Pulmonary artery endothelial cell (primary cell): ENCODE results near the gene SLC44A4. TPM values are rescaled to one million over a fixed set of nuclear protein-coding genes. Genes with fewer than 3 reads are reported as not detected.

Source experiments
- total RNA-seq: library from RNA; depleted of rRNA; stranded (reverse); fragments of >200 nt; gene quantifications from 2 replicates; pipeline ENCODE4 v1.2.3, GENCODE V29; 2014

The SLC44A4 gene
- total RNA-seq, 1 donor from 2014 or later = 0.07 TPM

Other genes starting within 250 kb of the SLC44A4 start
- gene BAG6, start 226.3 kb downstream of the SLC44A4 start, total RNA-seq = 110 and 116 TPM in 2 replicates
- gene APOM, start 223.1 kb downstream of the SLC44A4 start, total RNA-seq = 0.40 and 0.46 TPM in 2 replicates
- 18.7 and 20.5 TPM in 2 replicates for gene C6orf47, start 218.2 kb downstream of the SLC44A4 start, total RNA-seq
- 12.1 and 12.5 TPM in 2 replicates for gene GPANK1, start 214.0 kb downstream of the SLC44A4 start, total RNA-seq
- gene CSNK2B, start 212.9 kb downstream of the SLC44A4 start, total RNA-seq = 98.5 and 102 TPM in 2 replicates
- 1.5 and 1.9 TPM in 2 replicates for gene LY6G5B, start 209.0 kb downstream of the SLC44A4 start, total RNA-seq
- 0.86 and 0.88 TPM in 2 replicates for gene LY6G5C, start 197.9 kb downstream of the SLC44A4 start, total RNA-seq
- gene ABHD16A, start 175.7 kb downstream of the SLC44A4 start, total RNA-seq = 37.3 and 65.3 TPM in 2 replicates
- gene LY6G6F, start 172.1 kb downstream of the SLC44A4 start, total RNA-seq = not detected in 2 replicates
- gene LY6G6D, start 163.6 kb downstream of the SLC44A4 start, total RNA-seq = not detected in 2 replicates
- gene LY6G6C, start 157.3 kb downstream of the SLC44A4 start, total RNA-seq = not detected in 2 replicates
- gene MPIG6B, start 155.6 kb downstream of the SLC44A4 start, total RNA-seq = not detected in 2 replicates
- gene DDAH2, start 149.7 kb downstream of the SLC44A4 start, total RNA-seq = 84.0 and 89.4 TPM in 2 replicates
- gene CLIC1, start 142.5 kb downstream of the SLC44A4 start, total RNA-seq = 860 and 926 TPM in 2 replicates
- gene MSH5, start 139.0 kb downstream of the SLC44A4 start, total RNA-seq = 6.1 and 6.7 TPM in 2 replicates
- 0.78 and 0.92 TPM in 2 replicates for gene SAPCD1, start 116.3 kb downstream of the SLC44A4 start, total RNA-seq
- under 0.01 and 0.11 TPM in 2 replicates for gene VWA7, start 101.7 kb downstream of the SLC44A4 start, total RNA-seq
- 73.2 and 74.0 TPM in 2 replicates for gene VARS1, start 83.2 kb downstream of the SLC44A4 start, total RNA-seq
- gene LSM2, start 72.0 kb downstream of the SLC44A4 start, total RNA-seq = 45.8 and 55.3 TPM in 2 replicates
- gene HSPA1L, start 63.7 kb downstream of the SLC44A4 start, total RNA-seq = 0.53 and 1.9 TPM in 2 replicates
- gene HSPA1A, start 63.5 kb downstream of the SLC44A4 start, total RNA-seq = 33.6 and 431 TPM in 2 replicates
- 48.7 and 575 TPM in 2 replicates for gene HSPA1B, start 51.3 kb downstream of the SLC44A4 start, total RNA-seq
- gene NEU1, start 16.2 kb downstream of the SLC44A4 start, total RNA-seq = 54.3 and 71.7 TPM in 2 replicates
- 46.4 and 61.8 TPM in 2 replicates for gene EHMT2, start 18.7 kb upstream of the SLC44A4 start, total RNA-seq
- gene ZBTB12, start 23.1 kb upstream of the SLC44A4 start, total RNA-seq = 3.5 and 5.2 TPM in 2 replicates
- gene C2, start 48.7 kb upstream of the SLC44A4 start, total RNA-seq = not detected in 2 replicates
- 3.4 and 4.0 TPM in 2 replicates for gene CFB, start 67.1 kb upstream of the SLC44A4 start, total RNA-seq
- gene NELFE, start 80.0 kb upstream of the SLC44A4 start, total RNA-seq = 110 and 121 TPM in 2 replicates
- gene SKIC2, start 80.2 kb upstream of the SLC44A4 start, total RNA-seq = 42.9 and 49.6 TPM in 2 replicates
- gene DXO, start 93.1 kb upstream of the SLC44A4 start, total RNA-seq = 10.1 and 11.6 TPM in 2 replicates
- gene C4A, start 103.1 kb upstream of the SLC44A4 start, total RNA-seq = 0.46 and 1.3 TPM in 2 replicates
- gene C4B, start 135.8 kb upstream of the SLC44A4 start, total RNA-seq = 0.66 and 1.0 TPM in 2 replicates
- gene CYP21A2, start 159.4 kb upstream of the SLC44A4 start, total RNA-seq = not detected in 2 replicates
- 0.21 and 0.73 TPM in 2 replicates for gene TNXB, start 230.3 kb upstream of the SLC44A4 start, total RNA-seq
- 13.7 and 13.9 TPM in 2 replicates for gene ATF6B, start 249.2 kb upstream of the SLC44A4 start, total RNA-seq